ENCODE data around the gene DNAH12.

DNA sequence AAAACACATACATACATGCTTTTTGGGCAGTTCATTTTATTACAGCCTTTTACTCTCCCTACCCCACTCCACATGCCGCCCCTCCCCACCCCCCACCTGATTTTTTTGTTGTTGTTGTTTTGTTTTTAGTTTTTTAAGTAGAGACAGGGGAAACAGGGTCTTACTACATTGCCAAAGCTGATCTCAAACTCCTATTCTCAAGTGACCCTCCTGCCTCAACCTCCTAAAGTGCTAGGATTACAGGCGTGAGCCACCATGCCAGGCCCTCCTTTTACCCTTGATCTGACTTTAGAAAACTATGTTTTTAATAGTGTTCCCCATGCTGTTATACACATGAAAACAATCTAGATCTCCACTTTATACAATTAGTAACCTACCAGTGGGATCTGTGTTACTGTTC is 26.7 kb upstream of the DNAH12 start:
- TF ChIP-seq EP300 (IDR thresholded peaks at IDR 0.05): no peak
- TF ChIP-seq, protein P1, sequence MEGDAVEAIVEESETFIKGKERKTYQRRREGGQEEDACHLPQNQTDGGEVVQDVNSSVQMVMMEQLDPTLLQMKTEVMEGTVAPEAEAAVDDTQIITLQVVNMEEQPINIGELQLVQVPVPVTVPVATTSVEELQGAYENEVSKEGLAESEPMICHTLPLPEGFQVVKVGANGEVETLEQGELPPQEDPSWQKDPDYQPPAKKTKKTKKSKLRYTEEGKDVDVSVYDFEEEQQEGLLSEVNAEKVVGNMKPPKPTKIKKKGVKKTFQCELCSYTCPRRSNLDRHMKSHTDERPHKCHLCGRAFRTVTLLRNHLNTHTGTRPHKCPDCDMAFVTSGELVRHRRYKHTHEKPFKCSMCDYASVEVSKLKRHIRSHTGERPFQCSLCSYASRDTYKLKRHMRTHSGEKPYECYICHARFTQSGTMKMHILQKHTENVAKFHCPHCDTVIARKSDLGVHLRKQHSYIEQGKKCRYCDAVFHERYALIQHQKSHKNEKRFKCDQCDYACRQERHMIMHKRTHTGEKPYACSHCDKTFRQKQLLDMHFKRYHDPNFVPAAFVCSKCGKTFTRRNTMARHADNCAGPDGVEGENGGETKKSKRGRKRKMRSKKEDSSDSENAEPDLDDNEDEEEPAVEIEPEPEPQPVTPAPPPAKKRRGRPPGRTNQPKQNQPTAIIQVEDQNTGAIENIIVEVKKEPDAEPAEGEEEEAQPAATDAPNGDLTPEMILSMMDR (IDR thresholded peaks at IDR 0.05): no peak
